Fibroblast of villous mesenchyme (primary cell): ENCODE results near the gene NPAS1. TPM values are rescaled to one million over a fixed set of nuclear protein-coding genes. Genes with fewer than 3 reads are reported as not detected.
"Not testable (repeated sequence)": the region's sequence is repeated elsewhere in the genome, so short reads cannot be mapped to it uniquely, and the experiment has no call there.

ENCODE experiments used
- DNase-seq: peaks from one replicate; pipeline ENCODE4 v3.0.0-alpha.2; 2010; ENCODE audit warnings: low read depth
- H3K4me3 ChIP-seq: 2 replicates; pipeline ENCODE4 v1.5.1; 2011; ENCODE audit warnings: low read depth, mild to moderate bottlenecking, low read length
- total RNA-seq: library from RNA; depleted of rRNA; stranded (reverse); fragments of >200 nt; gene quantifications from 2 replicates; pipeline ENCODE4 v1.2.3, GENCODE V29; 2012
- TF ChIP-seq, protein P1 (sequence below): IDR thresholded peaks from 2 replicates; pipeline ENCODE4 v1.5.1; 2012; ENCODE audit warnings: low read depth, mild to moderate bottlenecking, low read length; ENCODE audit not compliant: insufficient read depth

NPAS1 gene
- total RNA-seq, 1 donor = 0.86 TPM

GRCh38 chr19:47075179-47075810, 55.7 kb downstream of the NPAS1 start:
- no peak overlapping the region for H3K4me3 ChIP-seq
- TF ChIP-seq, protein P1, sequence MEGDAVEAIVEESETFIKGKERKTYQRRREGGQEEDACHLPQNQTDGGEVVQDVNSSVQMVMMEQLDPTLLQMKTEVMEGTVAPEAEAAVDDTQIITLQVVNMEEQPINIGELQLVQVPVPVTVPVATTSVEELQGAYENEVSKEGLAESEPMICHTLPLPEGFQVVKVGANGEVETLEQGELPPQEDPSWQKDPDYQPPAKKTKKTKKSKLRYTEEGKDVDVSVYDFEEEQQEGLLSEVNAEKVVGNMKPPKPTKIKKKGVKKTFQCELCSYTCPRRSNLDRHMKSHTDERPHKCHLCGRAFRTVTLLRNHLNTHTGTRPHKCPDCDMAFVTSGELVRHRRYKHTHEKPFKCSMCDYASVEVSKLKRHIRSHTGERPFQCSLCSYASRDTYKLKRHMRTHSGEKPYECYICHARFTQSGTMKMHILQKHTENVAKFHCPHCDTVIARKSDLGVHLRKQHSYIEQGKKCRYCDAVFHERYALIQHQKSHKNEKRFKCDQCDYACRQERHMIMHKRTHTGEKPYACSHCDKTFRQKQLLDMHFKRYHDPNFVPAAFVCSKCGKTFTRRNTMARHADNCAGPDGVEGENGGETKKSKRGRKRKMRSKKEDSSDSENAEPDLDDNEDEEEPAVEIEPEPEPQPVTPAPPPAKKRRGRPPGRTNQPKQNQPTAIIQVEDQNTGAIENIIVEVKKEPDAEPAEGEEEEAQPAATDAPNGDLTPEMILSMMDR = no peak
- DNase-seq = no peak

- no peak for DNase-seq
- H3K4me3 ChIP-seq = no peak overlapping the region
- TF ChIP-seq, protein P1 = no peak
Observed at GRCh38 chr19:47075941-47076340, 56.3 kb downstream of the NPAS1 start.

- not testable (repeated sequence) for DNase-seq, H3K4me3 ChIP-seq
Observed at GRCh38 chr19:47078351-47078750, 58.7 kb downstream of the NPAS1 start.

- TF ChIP-seq, protein P1 = no peak
- H3K4me3 ChIP-seq = no peak overlapping the region
- DNase-seq = no peak
Observed at GRCh38 chr19:47081095-47081494, 61.5 kb downstream of the NPAS1 start.

- no peak for DNase-seq
- no peak overlapping the region for H3K4me3 ChIP-seq
- TF ChIP-seq, protein P1 = no peak
Observed at GRCh38 chr19:47082493-47082892, 62.9 kb downstream of the NPAS1 start.

- H3K4me3 ChIP-seq = no peak overlapping the region
- TF ChIP-seq, protein P1 = no peak
- DNase-seq = no peak
Observed at GRCh38 chr19:47084879-47085439, 65.3 kb downstream of the NPAS1 start.

DNA sequence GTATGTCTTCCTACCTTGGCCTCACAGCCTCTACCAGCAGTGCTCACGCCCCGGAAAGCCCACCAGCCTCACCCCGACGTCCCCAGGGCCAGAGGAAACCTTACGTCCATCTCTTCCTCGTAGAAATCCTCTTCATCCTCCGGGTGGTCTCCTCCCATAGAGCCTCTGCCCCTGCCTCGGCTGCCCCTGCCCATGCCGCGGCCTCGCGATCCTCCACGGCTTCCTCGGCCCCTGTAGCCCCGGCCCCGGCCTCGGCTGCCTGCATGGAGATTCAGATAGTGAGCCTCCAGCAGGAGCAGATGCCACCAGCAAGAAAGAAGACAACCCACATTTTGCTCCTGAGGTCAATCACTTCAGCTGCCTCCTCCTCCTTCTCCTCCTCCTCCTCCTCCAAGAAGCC, 66.6 kb downstream of the NPAS1 start:
- DNase-seq = no peak
- TF ChIP-seq, protein P1 = no peak
- no peak overlapping the region for H3K4me3 ChIP-seq
